DMS53 treated with DMSO at 0.1 percent for 48 hours (cell line): ENCODE measurements around the gene DNAH6.

Source experiments
- DNase-seq: peaks from one replicate; lab custom pipeline; 2025; ENCODE audit not compliant: unreplicated experiment; lab: John Stamatoyannopoulos, UW

DNAH6 gene

GRCh38 chr2:84788498-84788897 lies 272.2 kb downstream of the DNAH6 start:
- DNase-seq = no peak

GRCh38 chr2:84792856-84793522 lies 276.7 kb downstream of the DNAH6 start:
- no peak for DNase-seq

GRCh38 chr2:84793641-84794040 lies 277.3 kb downstream of the DNAH6 start:
- no peak for DNase-seq

GRCh38 chr2:84796798-84797197 lies 280.5 kb downstream of the DNAH6 start:
- no peak for DNase-seq

GRCh38 chr2:84797271-84797670 lies 281.0 kb downstream of the DNAH6 start:
- DNase-seq = no peak

GRCh38 chr2:84799772-84800171 lies 283.5 kb downstream of the DNAH6 start:
- no peak for DNase-seq

GRCh38 chr2:84800194-84800805 lies 284.0 kb downstream of the DNAH6 start:
- DNase-seq = no peak

GRCh38 chr2:84801811-84802210 lies 285.5 kb downstream of the DNAH6 start:
- no peak for DNase-seq

- no peak for DNase-seq
Observed at GRCh38 chr2:84805250-84805958, 289.1 kb downstream of the DNAH6 start.

- DNase-seq = no peak
Observed at GRCh38 chr2:84807063-84807485, 290.8 kb downstream of the DNAH6 start.

GRCh38 chr2:84808279-84808678 lies 292.0 kb downstream of the DNAH6 start:
- DNase-seq = no peak

GRCh38 chr2:84811839-84812431 lies 295.6 kb downstream of the DNAH6 start:
- DNase-seq = no peak

- no peak for DNase-seq
Observed at GRCh38 chr2:84815146-84815545, 298.8 kb downstream of the DNAH6 start.

- no peak for DNase-seq
Observed at GRCh38 chr2:84816426-84817026, 300.2 kb downstream of the DNAH6 start.

- no peak for DNase-seq
Observed at GRCh38 chr2:84817239-84817655, 300.9 kb downstream of the DNAH6 start.

- DNase-seq = no peak
Observed at GRCh38 chr2:84821806-84822205, 305.5 kb downstream of the DNAH6 start.

- no peak for DNase-seq
Observed at GRCh38 chr2:84823229-84823628, 306.9 kb downstream of the DNAH6 start.

- DNase-seq = no peak
Observed at GRCh38 chr2:84823788-84824187, 307.5 kb downstream of the DNAH6 start.

- no peak for DNase-seq
Observed at GRCh38 chr2:84827978-84828575, 311.8 kb downstream of the DNAH6 start.

GRCh38 chr2:84829693-84830092 lies 313.4 kb downstream of the DNAH6 start:
- no peak for DNase-seq

GRCh38 chr2:84830095-84830494 lies 313.8 kb downstream of the DNAH6 start:
- DNase-seq = no peak
